Peyer's patch (tissue), 4 donors: ENCODE data around the gene NEURL1B. TPM values are rescaled to one million over a fixed set of nuclear protein-coding genes. Genes with fewer than 3 reads are reported as not detected.

ENCODE experiments used
- DNase-seq, 3 donors: peaks; one replicate each; pipeline ENCODE4 v3.0.0-alpha.2; 2017 to 2019
- H3K27ac ChIP-seq, 4 donors: fragments of 200-600 bp; sonication (generic); one replicate each; pipeline ENCODE4 v1.5.1; 2016 to 2019
- H3K27me3 ChIP-seq, 2 donors: fragments of 200-600 bp; sonication (generic); one replicate each; pipeline ENCODE4 v1.5.1; 2019
- H3K36me3 ChIP-seq, 3 donors: fragments of 200-600 bp; sonication (generic); one replicate each; pipeline ENCODE4 v1.5.1; 2016 to 2019
- H3K4me1 ChIP-seq, 4 donors: fragments of 200-600 bp; sonication (generic); one replicate each; pipeline ENCODE4 v1.5.1; 2016 to 2019
- H3K4me3 ChIP-seq, 4 donors: fragments of 200-600 bp; sonication (generic); 1 replicate in 3 of 4; 2 replicates in 1 of 4; pipeline ENCODE4 v1.5.1; 2016 to 2019; ENCODE audit warnings: mild to moderate bottlenecking in 1 of 4
- H3K9me3 ChIP-seq, 4 donors: fragments of 200-600 bp; sonication (generic); one replicate each; pipeline ENCODE4 v1.5.1; 2016 to 2019; ENCODE audit warnings: mild to moderate bottlenecking in 1 of 4
- POLR2A ChIP-seq, 2 donors: fragments of 450-650 bp; IDR thresholded peaks; one replicate each; pipeline ENCODE4 v1.5.1; 2017; ENCODE audit warnings: antibody characterized with exemption in 2 of 2, mild to moderate bottlenecking in 2 of 2, moderate library complexity in 2 of 2
- total RNA-seq, 4 donors: library from RNA; depleted of rRNA; stranded (reverse); fragments of >200 nt; gene quantifications; one replicate each; pipeline ENCODE4 v1.1.0, GENCODE V29; 2016
- TF ChIP-seq, protein P1 (sequence below), 6 experiments: fragments of 450-650 bp in 4 of 6; fragments of 200-600 bp in 2 of 6; sonication (generic) in 1 of 6; IDR thresholded peaks; one replicate each; pipeline ENCODE4 v1.5.1; 2017 to 2019; ENCODE audit warnings: antibody characterized with exemption in 6 of 6, mild to moderate bottlenecking in 3 of 6, moderate library complexity in 1 of 6

NEURL1B gene
- total RNA-seq, 4 donors from 2014 or later: 38.8 to 97.2 (median 81.0) TPM

GRCh38 chr5:172699999-172700364 lies 58.9 kb downstream of the NEURL1B start:
- TF ChIP-seq POLR2A (IDR thresholded peaks at IDR 0.05): no peak
- TF ChIP-seq, protein P1, sequence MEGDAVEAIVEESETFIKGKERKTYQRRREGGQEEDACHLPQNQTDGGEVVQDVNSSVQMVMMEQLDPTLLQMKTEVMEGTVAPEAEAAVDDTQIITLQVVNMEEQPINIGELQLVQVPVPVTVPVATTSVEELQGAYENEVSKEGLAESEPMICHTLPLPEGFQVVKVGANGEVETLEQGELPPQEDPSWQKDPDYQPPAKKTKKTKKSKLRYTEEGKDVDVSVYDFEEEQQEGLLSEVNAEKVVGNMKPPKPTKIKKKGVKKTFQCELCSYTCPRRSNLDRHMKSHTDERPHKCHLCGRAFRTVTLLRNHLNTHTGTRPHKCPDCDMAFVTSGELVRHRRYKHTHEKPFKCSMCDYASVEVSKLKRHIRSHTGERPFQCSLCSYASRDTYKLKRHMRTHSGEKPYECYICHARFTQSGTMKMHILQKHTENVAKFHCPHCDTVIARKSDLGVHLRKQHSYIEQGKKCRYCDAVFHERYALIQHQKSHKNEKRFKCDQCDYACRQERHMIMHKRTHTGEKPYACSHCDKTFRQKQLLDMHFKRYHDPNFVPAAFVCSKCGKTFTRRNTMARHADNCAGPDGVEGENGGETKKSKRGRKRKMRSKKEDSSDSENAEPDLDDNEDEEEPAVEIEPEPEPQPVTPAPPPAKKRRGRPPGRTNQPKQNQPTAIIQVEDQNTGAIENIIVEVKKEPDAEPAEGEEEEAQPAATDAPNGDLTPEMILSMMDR (IDR thresholded peaks at IDR 0.05): no peak
- H3K4me3 ChIP-seq: no peak overlapping the region
- peak in 1 of 3 donors; percentile 39 for DNase-seq
- no peaks in the 10 kb centered on the region for H3K36me3 ChIP-seq
- peaks cover 0 to 17% (median 3%) of the 10 kb centered on the region in 4 donors for H3K4me1 ChIP-seq
- H3K9me3 ChIP-seq: no peaks in the 10 kb centered on the region
- no peaks in the 10 kb centered on the region for H3K27me3 ChIP-seq
- peak overlapping the region in 1 of 4 donors; percentile 40 for H3K27ac ChIP-seq

GRCh38 chr5:172700365-172701290 lies 59.6 kb downstream of the NEURL1B start:
- no peaks in the 10 kb centered on the region for H3K36me3 ChIP-seq
- peak overlapping the region in 1 of 4 donors; percentile 40 for H3K27ac ChIP-seq
- H3K4me1 ChIP-seq: peaks cover 0 to 17% (median 3%) of the 10 kb centered on the region in 4 donors
- H3K27me3 ChIP-seq: no peaks in the 10 kb centered on the region
- no peak overlapping the region for H3K4me3 ChIP-seq
- TF ChIP-seq, protein P1 (IDR thresholded peaks at IDR 0.05): no peak
- TF ChIP-seq POLR2A (IDR thresholded peaks at IDR 0.05): no peak
- DNase-seq: peak in 1 of 3 donors; percentile 49
- H3K9me3 ChIP-seq: no peaks in the 10 kb centered on the region

DNA sequence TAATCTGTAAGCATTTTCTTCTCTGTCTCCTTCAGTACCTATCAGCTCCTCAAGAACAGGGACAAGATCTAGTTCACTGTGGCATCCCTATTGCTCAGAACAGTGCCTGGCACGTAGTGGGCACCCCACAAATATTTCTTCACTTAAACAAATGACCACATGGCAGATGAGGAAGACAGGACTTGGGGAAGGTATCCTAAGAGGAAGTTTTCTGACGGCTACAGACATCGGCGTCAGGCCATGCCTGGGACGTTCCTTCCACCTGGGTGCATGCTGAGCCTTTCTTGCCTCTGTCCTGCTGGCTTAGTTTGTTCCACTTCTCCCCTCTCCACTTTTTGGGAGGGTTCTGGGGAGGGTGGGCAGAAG lies 60.2 kb downstream of the NEURL1B start:
- H3K27ac ChIP-seq: no peak overlapping the region
- H3K4me1 ChIP-seq: peaks cover 0 to 17% (median 3%) of the 10 kb centered on the region in 4 donors
- no peaks in the 10 kb centered on the region for H3K9me3 ChIP-seq
- TF ChIP-seq, protein P1 (IDR thresholded peaks at IDR 0.05): no peak
- H3K27me3 ChIP-seq: no peaks in the 10 kb centered on the region
- H3K4me3 ChIP-seq: no peak overlapping the region
- H3K36me3 ChIP-seq: no peaks in the 10 kb centered on the region
- DNase-seq: no peak

DNA sequence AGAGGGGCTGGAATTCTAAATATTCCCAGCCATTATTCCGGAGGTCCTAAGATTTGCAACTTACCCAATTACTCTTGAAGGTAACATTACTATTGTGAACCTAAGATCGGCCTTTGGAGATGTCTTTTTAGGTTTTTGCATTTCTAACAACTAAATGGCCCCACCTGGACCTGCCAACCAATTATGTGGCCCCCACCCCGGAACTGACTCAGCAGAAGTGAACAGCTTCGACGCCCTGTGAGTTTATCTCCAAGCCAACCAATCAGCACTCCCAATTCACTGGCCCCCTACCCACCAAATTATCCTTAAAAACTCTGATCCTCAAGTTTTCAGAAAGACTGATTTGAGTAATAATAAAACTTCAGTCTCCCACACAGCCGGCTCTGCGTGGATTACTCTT lies 62.9 kb downstream of the NEURL1B start:
- H3K4me3 ChIP-seq: no peak overlapping the region
- no peaks in the 10 kb centered on the region for H3K36me3 ChIP-seq
- no peak for DNase-seq
- TF ChIP-seq POLR2A (IDR thresholded peaks at IDR 0.05): no peak
- TF ChIP-seq, protein P1 (IDR thresholded peaks at IDR 0.05): no peak
- H3K9me3 ChIP-seq: no peaks in the 10 kb centered on the region
- no peak overlapping the region for H3K27ac ChIP-seq
- peaks cover 0 to 10% (median 0%) of the 10 kb centered on the region in 4 donors for H3K4me1 ChIP-seq
- no peaks in the 10 kb centered on the region for H3K27me3 ChIP-seq

- Histone ChIP-seq H3K9me3 (no peaks in the 10 kb centered on the region), H3K4me3 (no peak overlapping the region), H3K36me3 (no peaks in the 10 kb centered on the region), H3K27me3 (no peaks in the 10 kb centered on the region), H3K4me1 (peaks cover 0 to 5% (median 0%) of the 10 kb centered on the region in 4 donors), H3K27ac (no peak overlapping the region)
- DNase-seq: no peak
- TF ChIP-seq POLR2A (IDR thresholded peaks at IDR 0.05): no peak
- TF ChIP-seq, protein P1 (IDR thresholded peaks at IDR 0.05): no peak
Observed at GRCh38 chr5:172705576-172706084, 64.6 kb downstream of the NEURL1B start.
